IMR-90 (cell line): Measurements from ENCODE around the gene LCE2A. TPM values are rescaled to one million over a fixed set of nuclear protein-coding genes. Genes with fewer than 3 reads are reported as not detected.

Source experiments
- ATAC-seq: fragments of 200-7000 bp; cut with Tn5 transposase; 2 replicates; pipeline ENCODE4 v1.9.1; 2020; ENCODE audit warnings: low read depth, mild to moderate bottlenecking, moderate library complexity
- BruUV-seq: library from RNA; stranded (reverse); fragments of 400-500 nt; replicated peaks from 2 replicates; lab custom pipeline; 2021; lab: Mats Ljungman, UMichigan
- CTCF ChIA-PET: fragments of 300-600 bp; formaldehyde crosslinking; extraction: SDS; loops from one replicate; lab custom pipeline; 2021; ENCODE audit warnings: antibody characterized with exemption; lab: Yijun Ruan, JAX
- POLR2A ChIA-PET: fragments of 300-600 bp; sonication (Branson Sonifier 250); formaldehyde crosslinking; loops from one replicate; lab custom pipeline; 2022; ENCODE audit warnings: antibody characterized with exemption; ENCODE audit not compliant: unreplicated experiment; lab: Charles Lee
- DNase-seq: peaks from one replicate; pipeline ENCODE4 v3.0.0; 2013
- H2AFZ ChIP-seq: replicated peaks from 2 replicates; pipeline ENCODE3; 2013; ENCODE audit warnings: low read length, mild to moderate bottlenecking; ENCODE audit not compliant: poor library complexity
- H2AK5ac ChIP-seq: 2 replicates; pipeline ENCODE4 v1.6.1; 2013; ENCODE audit warnings: low read depth, low read length, inconsistent platforms
- H2AK9ac ChIP-seq: replicated peaks from 2 replicates; pipeline ENCODE3; 2013; ENCODE audit warnings: mild to moderate bottlenecking, low read depth, low read length, moderate library complexity; ENCODE audit not compliant: poor library complexity
- H2BK120ac ChIP-seq: 2 replicates; pipeline ENCODE4 v1.6.1; 2013; ENCODE audit warnings: low read depth, low read length, inconsistent platforms
- H2BK15ac ChIP-seq: 3 replicates; pipeline ENCODE4 v1.6.1; 2013; ENCODE audit warnings: low read depth, low read length, inconsistent platforms
- H2BK20ac ChIP-seq: 2 replicates; pipeline ENCODE4 v1.6.1; 2013; ENCODE audit warnings: low read depth, mild to moderate bottlenecking, inconsistent platforms, low read length, moderate library complexity
- H2BK5ac ChIP-seq: 2 replicates; pipeline ENCODE4 v1.6.1; 2013; ENCODE audit warnings: mild to moderate bottlenecking, low read depth, low read length, inconsistent platforms; ENCODE audit not compliant: poor library complexity, severe bottlenecking
- H3K14ac ChIP-seq: replicated peaks from 2 replicates; pipeline ENCODE4 v1.6.1; 2013; ENCODE audit warnings: low read depth, low read length, inconsistent platforms
- H3K18ac ChIP-seq: 2 replicates; pipeline ENCODE4 v1.6.1; 2013; ENCODE audit warnings: low read depth, low read length, control low read depth
- H3K23ac ChIP-seq: 2 replicates; pipeline ENCODE4 v1.6.1; 2013; ENCODE audit warnings: low read depth, low read length, inconsistent platforms
- H3K27ac ChIP-seq: 2 replicates; pipeline ENCODE4 v1.5.1; 2013; ENCODE audit warnings: mild to moderate bottlenecking, control low read depth, low read length; ENCODE audit not compliant: insufficient read depth
- H3K27me3 ChIP-seq: 2 replicates; pipeline ENCODE4 v1.6.1; 2013; ENCODE audit warnings: low read length; ENCODE audit not compliant: control insufficient read depth, insufficient read depth
- H3K36me3 ChIP-seq: 2 replicates; pipeline ENCODE4 v1.6.1; 2013; ENCODE audit warnings: low read length, mixed read lengths; ENCODE audit not compliant: control insufficient read depth, insufficient read depth
- H3K4ac ChIP-seq: 2 replicates; pipeline ENCODE4 v1.6.1; 2013; ENCODE audit warnings: low read depth, low read length, inconsistent platforms
- H3K4me1 ChIP-seq: 2 replicates; pipeline ENCODE4 v1.6.1; 2013; ENCODE audit warnings: low read length, mixed read lengths; ENCODE audit not compliant: control insufficient read depth, insufficient read depth
- H3K4me2 ChIP-seq: 2 replicates; pipeline ENCODE4 v1.6.1; 2013; ENCODE audit warnings: low read depth, mild to moderate bottlenecking, control low read depth, low read length, moderate library complexity
- H3K4me3 ChIP-seq: 2 replicates; pipeline ENCODE4 v1.5.1; 2013; ENCODE audit warnings: low read depth, mild to moderate bottlenecking, control low read depth, low read length, moderate library complexity; ENCODE audit not compliant: insufficient read depth
- H3K56ac ChIP-seq: 2 replicates; pipeline ENCODE4 v1.6.1; 2013; ENCODE audit warnings: low read length, inconsistent platforms; ENCODE audit not compliant: insufficient read depth; ENCODE audit errors: extremely low read depth
- H3K79me1 ChIP-seq, 2 experiments: 2 replicates each; pipeline ENCODE4 v1.6.1; 2013; ENCODE audit warnings: low read length in 2 of 2, inconsistent platforms in 1 of 2, low read depth in 1 of 2
- H3K9ac ChIP-seq: 2 replicates; pipeline ENCODE4 v1.6.1; 2013; ENCODE audit warnings: low read depth, low read length, control low read depth
- H3K9me1 ChIP-seq: 2 replicates; pipeline ENCODE4 v1.6.1; 2013; ENCODE audit warnings: low read length, inconsistent platforms; ENCODE audit not compliant: insufficient read depth
- H3K9me3 ChIP-seq: 2 replicates; pipeline ENCODE4 v1.6.1; 2013; ENCODE audit warnings: low read length; ENCODE audit not compliant: control insufficient read depth, insufficient read depth
- H4K20me1 ChIP-seq: 2 replicates; pipeline ENCODE4 v1.6.1; 2013; ENCODE audit warnings: low read length, inconsistent platforms; ENCODE audit not compliant: insufficient read depth
- H4K5ac ChIP-seq: 2 replicates; pipeline ENCODE4 v1.6.1; 2013; ENCODE audit warnings: mild to moderate bottlenecking, low read depth, low read length, control low read depth
- H4K8ac ChIP-seq, 2 experiments: 2 replicates each; pipeline ENCODE4 v1.6.1; 2013; ENCODE audit warnings: low read depth in 2 of 2, low read length in 2 of 2, control low read depth in 1 of 2, inconsistent platforms in 1 of 2
- H4K91ac ChIP-seq: 2 replicates; pipeline ENCODE4 v1.6.1; 2013; ENCODE audit warnings: low read depth, low read length, inconsistent platforms; ENCODE audit not compliant: insufficient read depth
- BHLHE40 ChIP-seq: fragments of 150-350 bp; IDR thresholded peaks from 2 replicates; pipeline ENCODE4 v1.6.1; 2016; ENCODE audit warnings: mild to moderate bottlenecking, low read depth, low read length
- CEBPB ChIP-seq: IDR thresholded peaks from 2 replicates; pipeline ENCODE4 v1.6.1; 2012; ENCODE audit warnings: low read depth, low read length, improper control_type of control experiment
- CHD1 ChIP-seq: IDR thresholded peaks from 2 replicates; pipeline ENCODE4 v1.6.1; 2012; ENCODE audit warnings: low read depth, low read length, improper control_type of control experiment
- CTCF ChIP-seq: conservative IDR thresholded peaks from 2 replicates; pipeline ENCODE4 v1.5.1; 2012; ENCODE audit warnings: mild to moderate bottlenecking, low read depth, low read length, improper control_type of control experiment
- ELK1 ChIP-seq: fragments of 150-350 bp; IDR thresholded peaks from 2 replicates; pipeline ENCODE4 v1.6.1; 2016; ENCODE audit warnings: low read depth, mild to moderate bottlenecking, low read length, moderate library complexity, borderline replicate concordance
- FOS ChIP-seq: fragments of 150-350 bp; IDR thresholded peaks from 2 replicates; pipeline ENCODE4 v1.6.1; 2016; ENCODE audit warnings: low read depth, low read length
- MAFK ChIP-seq: IDR thresholded peaks from 2 replicates; pipeline ENCODE4 v1.6.1; 2012; ENCODE audit warnings: low read depth, low read length, improper control_type of control experiment
- MAZ ChIP-seq: IDR thresholded peaks from 2 replicates; pipeline ENCODE4 v1.6.1; 2012; ENCODE audit warnings: low read depth, mild to moderate bottlenecking, low read length, improper control_type of control experiment, moderate library complexity, borderline replicate concordance
- MXI1 ChIP-seq: IDR thresholded peaks from 2 replicates; pipeline ENCODE4 v1.6.1; 2012; ENCODE audit warnings: low read depth, mild to moderate bottlenecking, low read length, moderate library complexity, borderline replicate concordance
- NFE2L2 ChIP-seq: fragments of 150-350 bp; IDR thresholded peaks from 2 replicates; pipeline ENCODE4 v1.6.1; 2016; ENCODE audit warnings: low read depth, mild to moderate bottlenecking, low read length
- POLR2A ChIP-seq: IDR thresholded peaks from 2 replicates; pipeline ENCODE4 v1.6.1; 2012; ENCODE audit warnings: mild to moderate bottlenecking, low read depth, low read length
- RAD21 ChIP-seq: IDR thresholded peaks from 2 replicates; pipeline ENCODE4 v1.6.1; 2012; ENCODE audit warnings: low read length, improper control_type of control experiment
- RCOR1 ChIP-seq: IDR thresholded peaks from 2 replicates; pipeline ENCODE4 v1.6.1; 2012; ENCODE audit warnings: mild to moderate bottlenecking, low read length, improper control_type of control experiment; ENCODE audit not compliant: insufficient replicate concordance
- RFX5 ChIP-seq: IDR thresholded peaks from 2 replicates; pipeline ENCODE4 v1.8.0; 2012; ENCODE audit warnings: low read depth, mild to moderate bottlenecking, low read length, moderate library complexity
- SMC3 ChIP-seq: fragments of 150-350 bp; IDR thresholded peaks from 2 replicates; pipeline ENCODE4 v1.6.1; 2016; ENCODE audit warnings: low read depth, mild to moderate bottlenecking, antibody characterized with exemption, low read length, moderate library complexity
- USF2 ChIP-seq: fragments of 150-350 bp; IDR thresholded peaks from 2 replicates; pipeline ENCODE4 v1.6.1; 2017; ENCODE audit warnings: mild to moderate bottlenecking, antibody characterized with exemption, low read length, low read depth
- WGBS, 2 experiments: methylation state at CpG; one replicate each; pipeline versions ENCODE4 v1.1.5 to v1.1.7; 2013; ENCODE audit warnings: missing lambda C conversion rate in 2 of 2; ENCODE audit not compliant: insufficient read length in 1 of 2; ENCODE audit errors: extremely low coverage in 2 of 2; 5-methylcytosine and 5-hydroxymethylcytosine counted together
- dilution Hi-C: fragments of 300-500 bp; cut with HindIII; formaldehyde crosslinking; loops from one replicate; pipeline ENCODE4 v1.14.3; 2018; ENCODE audit warnings: low sequenced_read_pairs; ENCODE audit not compliant: unreplicated experiment
- in situ Hi-C: fragments of 300-500 bp; cut with MboI; formaldehyde crosslinking; loops from 3 replicates; pipeline ENCODE4 v1.14.3; 2019; ENCODE audit warnings: low sequenced_read_pairs, inconsistent platforms, mixed read lengths
- intact Hi-C: fragments of 100-400 bp; cut with micrococcal nuclease; formaldehyde crosslinking; loops from 2 replicates; pipeline ENCODE4 v1.10.0; 2022
- polyA plus RNA-seq, 3 experiments: library from polyadenylated mRNA; depleted of rRNA; stranded (reverse); fragments of >200 nt; gene quantifications; 2 replicates each; pipeline ENCODE4 v1.2.3, GENCODE V29; 2012; ENCODE audit warnings: low replicate concordance in 1 of 3
- total RNA-seq: library from RNA; depleted of rRNA; stranded (reverse); fragments of >200 nt; gene quantifications from 2 replicates; pipeline ENCODE4 v1.2.3, GENCODE V29; 2012

The LCE2A gene
- total and polyA plus RNA-seq, 2 of the 4 experiments (the other 2 are of a cell fraction): 0.50 TPM; not detected in 1

GRCh38 chr1:152739841-152740240, 41.7 kb downstream of the LCE2A start:
- no peak overlapping the region for H2BK5ac ChIP-seq
- in situ Hi-C loops (no loop called here), dilution Hi-C loops (no loop called here), intact Hi-C loops (no loop called here)
- no peak overlapping the region for H3K23ac ChIP-seq
- no peaks in the 10 kb centered on the region for H3K79me1 ChIP-seq
- H4K5ac ChIP-seq: no peak overlapping the region
- no peak overlapping the region for H3K9ac ChIP-seq
- ATAC-seq (no peak), DNase-seq (no peak)
- no peaks in the 10 kb centered on the region for H3K36me3 ChIP-seq
- H2AK9ac ChIP-seq: no peak overlapping the region
- H2BK120ac ChIP-seq: no peak overlapping the region
- 80% methylated on average over 1 of the region's 3 CpGs; no CpG with 5 or more reads in 1 of the 2 experiments for WGBS, 2 experiments
- H3K9me3 ChIP-seq: no peaks in the 10 kb centered on the region
- TF ChIP-seq SMC3: no peak
- TF ChIP-seq RAD21: no peak
- TF ChIP-seq NFE2L2: no peak
- no peak for TF ChIP-seq RCOR1
- TF ChIP-seq MAZ: no peak
- TF ChIP-seq RFX5: no peak
- TF ChIP-seq CHD1: no peak
- TF ChIP-seq CTCF: no peak
- TF ChIP-seq MXI1: no peak
- no peak for TF ChIP-seq CEBPB
- no peak for TF ChIP-seq BHLHE40
- no peak for TF ChIP-seq MAFK
- TF ChIP-seq POLR2A: no peak
- no peak for TF ChIP-seq FOS
- no peak for TF ChIP-seq USF2
- no peak for TF ChIP-seq ELK1
- no peak overlapping the region for H3K18ac ChIP-seq
- H3K4me1 ChIP-seq: no peaks in the 10 kb centered on the region; the same call in 1 of the 2 replicates
- H3K4ac ChIP-seq: no peak overlapping the region
- no peaks in the 10 kb centered on the region for H4K20me1 ChIP-seq
- H4K91ac ChIP-seq: no peak overlapping the region
- no peak overlapping the region for H3K27ac ChIP-seq
- H3K56ac ChIP-seq: no peak overlapping the region
- no peaks in the 10 kb centered on the region for H3K9me1 ChIP-seq
- H2AK5ac ChIP-seq: no peak overlapping the region
- no TSS peak for BruUV-seq
- POLR2A ChIA-PET: no interaction called here
- no peak overlapping the region for H2BK20ac ChIP-seq
- H4K8ac ChIP-seq: no peak overlapping the region
- CTCF ChIA-PET: no interaction called here
- no peak overlapping the region for H3K4me2 ChIP-seq
- no peak overlapping the region for H3K14ac ChIP-seq
- no peaks in the 10 kb centered on the region for H3K27me3 ChIP-seq
- no peak overlapping the region for H3K4me3 ChIP-seq
- no peak overlapping the region for H2AFZ ChIP-seq
- H2BK15ac ChIP-seq: no peak overlapping the region
